GM19438 (cell line): ENCODE results near the gene CBX2.
A peak's percentile ranks its signal among the peaks of the same experiment; 100 is the strongest.

Source experiments
- ATAC-seq: cut with Tn5 transposase; IDR thresholded peaks from one replicate; pipeline ENCODE4 v1.9.1; 2021; ENCODE audit warnings: low read depth; ENCODE audit not compliant: unreplicated experiment

The CBX2 gene

GRCh38 chr17:79797492-79798298 is 19.7 kb downstream of the CBX2 start:
- peak; percentile 18 for ATAC-seq

DNA sequence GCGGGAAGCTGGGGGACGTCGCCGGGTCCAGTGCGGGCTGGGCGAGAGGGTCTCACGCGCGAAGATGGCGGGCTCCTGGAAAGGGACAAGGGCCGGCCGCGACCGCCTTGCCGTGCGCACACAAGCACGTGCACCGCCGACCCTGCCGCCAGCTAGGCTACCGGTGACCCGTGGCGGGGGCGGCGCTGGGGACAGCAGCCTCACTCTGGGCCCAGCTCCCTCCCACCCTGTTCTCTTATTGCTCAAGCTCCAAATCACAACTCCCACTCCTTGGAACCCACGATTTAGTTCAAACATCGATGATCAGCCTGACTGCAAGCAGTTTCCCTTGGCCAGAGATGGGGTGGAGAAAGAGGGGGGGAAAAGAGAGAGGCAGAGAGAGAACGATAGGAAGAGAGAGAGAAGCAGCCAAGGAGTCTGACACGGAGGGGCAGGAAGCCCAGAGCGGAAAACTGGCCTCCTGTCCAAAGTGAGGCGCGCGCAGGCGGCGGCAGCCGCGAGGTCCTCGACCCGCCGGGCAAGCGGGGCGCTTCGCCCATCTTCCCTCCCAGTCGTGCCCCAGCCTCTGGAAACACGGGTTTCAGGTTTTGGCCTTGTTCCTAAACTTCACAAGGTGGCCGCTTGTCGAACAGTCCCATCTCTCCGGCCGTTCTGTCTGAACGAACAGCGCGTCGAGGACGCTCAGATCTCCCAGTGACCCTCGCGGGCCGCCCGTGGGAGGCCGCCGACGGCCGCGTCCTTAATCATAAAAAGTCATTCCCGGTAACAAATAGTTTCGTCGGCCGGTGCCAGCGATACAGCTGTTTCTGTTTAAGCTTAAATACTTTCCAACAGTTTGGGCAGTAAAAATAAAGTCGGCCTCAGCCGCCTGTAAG is 20.6 kb downstream of the CBX2 start:
- no peak for ATAC-seq

GRCh38 chr17:79799174-79799537 is 21.2 kb downstream of the CBX2 start:
- no peak for ATAC-seq

GRCh38 chr17:79799538-79800324 is 21.8 kb downstream of the CBX2 start:
- no peak for ATAC-seq

DNA sequence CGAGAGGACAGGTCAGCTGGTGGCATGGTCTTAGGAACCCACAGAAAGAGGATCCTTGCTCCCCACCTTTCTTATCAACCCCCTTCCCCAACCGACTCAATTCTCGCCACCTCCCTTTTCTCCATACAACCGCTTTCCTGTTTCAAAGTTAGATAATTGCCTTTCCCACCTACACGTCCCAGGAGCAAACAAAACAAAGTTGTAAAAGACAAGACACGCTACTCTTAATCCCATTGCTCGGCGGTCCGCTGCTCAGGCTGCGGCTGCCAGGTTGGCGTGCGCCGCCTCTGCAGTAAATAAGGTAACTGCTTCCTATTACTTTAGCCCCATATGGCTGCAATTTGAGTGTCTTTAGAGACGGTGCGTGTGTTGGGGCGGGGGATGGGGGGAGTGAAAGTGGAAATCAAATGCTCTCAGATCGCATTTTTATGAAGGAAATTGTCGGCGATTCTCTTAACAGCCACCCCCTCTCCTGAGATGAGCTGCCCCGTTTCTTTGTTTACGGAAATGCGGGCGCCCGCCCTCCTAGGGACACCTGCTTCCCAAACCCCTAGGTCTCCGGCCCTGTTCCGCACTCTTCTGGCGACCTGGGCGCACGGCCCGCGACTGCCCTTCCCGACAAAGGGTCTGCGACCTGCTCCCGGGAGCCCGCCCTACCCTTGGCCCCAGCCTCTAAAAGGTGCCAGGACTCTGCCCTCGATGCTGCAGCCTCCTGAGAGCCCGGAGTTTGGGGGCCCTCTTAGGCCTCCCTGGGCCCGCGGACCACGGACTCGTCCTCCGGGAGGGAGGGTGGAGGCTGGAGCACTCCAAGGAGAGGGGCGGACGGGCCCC is 22.6 kb downstream of the CBX2 start:
- ATAC-seq: no peak

- no peak for ATAC-seq
These were observed 23.4 kb downstream of the CBX2 start for GRCh38 chr17:79801156-79802038.

DNA sequence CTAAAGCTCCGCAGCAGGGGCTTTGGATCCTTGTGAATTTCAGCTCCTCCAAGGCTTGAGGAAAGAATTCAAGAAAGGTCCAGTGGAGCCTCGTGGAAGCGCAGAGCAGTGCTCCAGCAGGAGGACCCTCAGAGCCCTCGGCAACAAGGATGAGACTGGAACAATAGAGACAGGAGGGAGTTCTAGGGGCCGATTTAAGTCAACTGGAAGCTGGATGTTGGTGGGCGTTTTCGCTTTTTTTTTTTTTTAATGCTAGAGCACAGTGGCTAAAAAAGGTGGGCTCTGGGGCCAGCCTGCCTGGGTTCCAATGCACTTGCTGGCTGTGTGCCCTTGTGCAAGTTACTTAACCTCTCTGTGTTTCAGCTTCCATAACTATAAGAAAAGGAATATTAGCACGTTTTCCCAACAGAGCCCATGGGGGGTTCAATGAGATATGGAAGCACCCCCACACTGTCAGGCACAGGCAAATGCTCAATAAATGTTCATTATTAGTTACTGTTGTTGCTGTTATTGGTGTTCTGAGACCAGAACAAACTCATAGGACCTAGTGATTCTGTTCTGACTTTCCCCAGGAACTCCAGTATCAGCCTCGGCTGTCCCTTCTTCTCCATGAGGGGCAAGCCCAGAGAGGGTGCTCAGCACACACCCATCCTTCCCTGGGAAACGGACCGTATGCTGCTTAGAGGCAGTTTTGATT is 24.2 kb downstream of the CBX2 start:
- no peak for ATAC-seq

DNA sequence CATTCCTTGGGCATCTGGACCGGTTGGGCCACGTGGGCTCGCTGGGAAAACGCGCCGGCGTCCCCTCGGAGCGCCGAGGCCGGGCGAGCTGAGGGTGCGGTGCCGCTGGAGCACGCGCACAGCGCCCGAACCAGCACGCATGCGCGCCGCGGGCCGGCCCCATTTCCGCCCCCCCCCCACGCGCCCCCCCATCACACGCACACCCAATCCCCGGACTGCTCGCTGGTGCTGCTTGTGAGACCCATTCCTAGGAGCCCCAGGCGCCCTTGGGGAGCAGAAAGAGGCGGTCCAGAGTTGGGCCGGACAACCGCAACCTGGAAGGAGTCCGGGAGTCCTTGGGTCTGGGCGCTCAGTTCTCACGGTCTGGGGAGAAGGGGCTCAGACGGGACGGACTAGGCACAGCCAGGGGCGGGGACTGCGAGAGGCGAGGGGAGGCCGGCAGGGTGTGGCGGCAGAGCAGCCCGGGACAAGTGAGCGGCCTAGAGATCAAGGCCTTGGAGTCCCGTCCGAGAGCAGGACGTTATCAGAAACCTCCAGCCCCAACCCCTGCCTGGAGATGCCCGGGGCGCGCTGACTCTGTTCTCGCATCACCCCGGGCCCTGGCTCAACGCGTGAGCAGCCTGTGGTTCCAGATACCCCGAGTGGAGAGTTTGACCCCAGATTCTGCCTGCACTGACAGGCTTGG is 24.9 kb downstream of the CBX2 start:
- ATAC-seq: no peak

DNA sequence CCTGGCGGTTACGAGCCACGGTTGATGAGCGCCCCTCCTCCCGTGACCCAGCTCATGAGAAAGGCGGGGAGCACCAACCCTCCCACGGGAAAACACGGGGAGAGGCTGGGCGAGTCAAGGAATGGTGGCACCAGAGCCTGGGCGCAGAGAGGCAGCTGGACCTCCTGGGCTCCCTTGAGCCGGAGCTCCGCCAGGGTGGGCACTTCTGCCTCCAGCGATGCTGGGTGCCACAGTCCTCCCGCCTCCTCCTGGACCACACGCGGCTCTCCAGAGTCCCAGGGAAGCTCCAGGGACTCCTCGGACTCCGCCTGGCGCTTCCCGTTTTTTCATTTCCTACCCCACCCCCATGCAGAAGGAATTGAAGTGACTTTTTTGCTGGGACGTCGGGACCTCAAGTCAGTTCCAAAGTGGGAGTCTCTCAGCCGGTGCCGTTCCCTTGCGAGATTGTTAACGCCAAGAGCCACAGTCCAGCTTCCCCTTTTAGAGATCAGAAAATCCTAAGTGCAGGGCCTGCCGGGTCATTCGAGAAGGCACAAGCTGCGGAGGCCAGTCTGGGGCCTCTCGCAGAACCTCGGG is 25.6 kb downstream of the CBX2 start:
- ATAC-seq: no peak

GRCh38 chr17:79803997-79804855 is 26.3 kb downstream of the CBX2 start:
- ATAC-seq: no peak

- ATAC-seq: no peak
These were observed 27.1 kb downstream of the CBX2 start for GRCh38 chr17:79804856-79805696.

GRCh38 chr17:79806446-79806760 is 28.5 kb downstream of the CBX2 start:
- no peak for ATAC-seq

GRCh38 chr17:79806863-79807720 is 29.1 kb downstream of the CBX2 start:
- ATAC-seq: no peak

GRCh38 chr17:79808763-79809529 is 31.0 kb downstream of the CBX2 start:
- no peak for ATAC-seq
